HepG2 (cell line): Measurements from ENCODE around the gene SNRNP48. TPM values are rescaled to one million over a fixed set of nuclear protein-coding genes. Genes with fewer than 3 reads are reported as not detected.
A peak's percentile ranks its signal among the peaks of the same experiment; 100 is the strongest.

ENCODE experiments used
- AHDC1 ChIP-seq: sonication (generic); formaldehyde crosslinking; IDR thresholded peaks from 2 replicates; pipeline ENCODE4 v1.5.1; 2020; ENCODE audit warnings: mild to moderate bottlenecking, missing genetic modification reagents, borderline replicate concordance
- ARID5B ChIP-seq: IDR thresholded peaks from 2 replicates; pipeline ENCODE4 v1.4.0; 2020; ENCODE audit warnings: mild to moderate bottlenecking, missing genetic modification reagents
- CCAR2 ChIP-seq: fragments of 200-400 bp; formaldehyde crosslinking; optimal IDR thresholded peaks from 2 replicates; pipeline ENCODE3; 2018; ENCODE audit warnings: low read depth, mild to moderate bottlenecking, low read length, moderate library complexity
- GPBP1L1 ChIP-seq: sonication (generic); formaldehyde crosslinking; IDR thresholded peaks from 2 replicates; pipeline ENCODE4 v1.5.0; 2020; ENCODE audit warnings: mild to moderate bottlenecking, missing genetic modification reagents
- MAFG ChIP-seq: sonication (generic); formaldehyde crosslinking; IDR thresholded peaks from 2 replicates; pipeline ENCODE4 v1.5.1; 2020; ENCODE audit warnings: mild to moderate bottlenecking, missing genetic modification reagents
- MED1 ChIP-seq: sonication (generic); formaldehyde crosslinking; IDR thresholded peaks from 2 replicates; pipeline ENCODE4 v1.4.0; 2020; ENCODE audit warnings: missing genetic modification reagents
- MED13 ChIP-seq: sonication (generic); formaldehyde crosslinking; IDR thresholded peaks from 2 replicates; pipeline ENCODE4 v1.5.0; 2020; ENCODE audit warnings: missing genetic modification reagents
- MIER3 ChIP-seq: IDR thresholded peaks from 2 replicates; pipeline ENCODE4 v1.6.1; 2016; ENCODE audit warnings: missing compliant biosample characterization, borderline replicate concordance
- MIXL1 ChIP-seq: IDR thresholded peaks from 2 replicates; pipeline ENCODE4 v1.6.1; 2016
- NFIB ChIP-seq: sonication (generic); formaldehyde crosslinking; IDR thresholded peaks from 2 replicates; pipeline ENCODE4 v1.9.0; 2021; ENCODE audit warnings: missing genetic modification reagents, mild to moderate bottlenecking, borderline replicate concordance
- PREB ChIP-seq: sonication (generic); formaldehyde crosslinking; IDR thresholded peaks from 2 replicates; pipeline ENCODE4 v1.4.0; 2020; ENCODE audit warnings: missing genetic modification reagents
- STAG1 ChIP-seq: sonication (generic); formaldehyde crosslinking; IDR thresholded peaks from 2 replicates; pipeline ENCODE4 v1.4.0; 2020; ENCODE audit warnings: missing genetic modification reagents
- TFE3 ChIP-seq: IDR thresholded peaks from 2 replicates; pipeline ENCODE4 v1.6.1; 2016
- ZBTB7A ChIP-seq: sonication (generic); formaldehyde crosslinking; IDR thresholded peaks from 2 replicates; pipeline ENCODE4 v1.8.0; 2022; ENCODE audit warnings: mild to moderate bottlenecking, missing genetic modification reagents
- ZSCAN21 ChIP-seq: sonication (generic); formaldehyde crosslinking; IDR thresholded peaks from 2 replicates; pipeline ENCODE4 v1.8.0; 2022; ENCODE audit warnings: mild to moderate bottlenecking, missing genetic modification reagents, moderate library complexity, borderline replicate concordance
- polyA plus RNA-seq, 8 experiments: library from polyadenylated mRNA; depleted of rRNA in 3 of 8; stranded (reverse) in 7 of 8; unstranded in 1 of 8; fragments of >200 nt; fragmentation: Illumina TruSeq in 4 of 8; extraction: Trizol in 4 of 8; gene quantifications; 2 replicates each; pipeline versions ENCODE4 v1.2.1 to v1.2.3, GENCODE V29; 2011 to 2016; ENCODE audit warnings: low read depth in 4 of 8, missing spikeins in 1 of 8, mixed read lengths in 1 of 8; ENCODE audit not compliant: insufficient read depth in 1 of 8
- total RNA-seq, 5 experiments: library from RNA; depleted of rRNA; stranded (reverse); fragments of >200 nt; fragmentation: Illumina TruSeq; extraction: Trizol; gene quantifications; 2 replicates each; pipeline ENCODE4 v1.2.3, GENCODE V29; 2016; ENCODE audit warnings: low read depth in 1 of 5

SNRNP48 gene
- total and polyA plus RNA-seq, 2 of the 13 experiments (the other 11 are each of a cell fraction or from before 2014, with no cell fraction given): 17.5 to 47.5 TPM

- TF ChIP-seq GPBP1L1 (CRISPR knock-in tag) (no peak), MED1 (CRISPR knock-in tag) (peak; percentile 97), AHDC1 (CRISPR knock-in tag) (peak; percentile 98), STAG1 (CRISPR knock-in tag) (0 out of 2 replicates have a peak, but pooled peaks have one; percentile 35), ZSCAN21 (no peak; the same call in 1 of the 2 replicates), CCAR2 (peak; percentile 62), PREB (CRISPR knock-in tag) (no peak), NFIB (CRISPR knock-in tag) (no peak), MIXL1 (CRISPR knock-in tag) (peak; percentile 74; the same call in 1 of the 2 replicates), MIER3 (no peak; the same call in none of the 2 replicates), ZBTB7A (CRISPR knock-in tag) (no peak), MED13 (CRISPR knock-in tag) (0 out of 2 replicates have a peak, but pooled peaks have one; percentile 44), ARID5B (peak; percentile 98), TFE3 (CRISPR knock-in tag) (peak; percentile 91), MAFG (CRISPR knock-in tag) (no peak)
These were observed 28.6 kb upstream of the SNRNP48 start (continued) for GRCh38 chr6:7561153-7561964.
